BJ (cell line): ENCODE results near the gene ATP8B3. TPM values are rescaled to one million over a fixed set of nuclear protein-coding genes. Genes with fewer than 3 reads are reported as not detected.

Experiments
- CTCF ChIA-PET: fragments of 350-600 bp; formaldehyde crosslinking; extraction: SDS; loops from one replicate; lab custom pipeline; 2021; ENCODE audit warnings: antibody characterized with exemption, inconsistent platforms; lab: Yijun Ruan, JAX
- POLR2A ChIA-PET: fragments of 300-600 bp; sonication (Branson Sonifier 250); formaldehyde crosslinking; extraction: SDS; loops from one replicate; lab custom pipeline; 2021; ENCODE audit warnings: antibody characterized with exemption; lab: Charles Lee
- DNase-seq: peaks from one replicate; pipeline ENCODE4 v3.0.0-alpha.2; 2011; ENCODE audit warnings: low read depth
- H3K27me3 ChIP-seq: 2 replicates; pipeline ENCODE4 v1.6.0; 2011; ENCODE audit warnings: low read length; ENCODE audit not compliant: control insufficient read depth, insufficient read depth
- H3K36me3 ChIP-seq: 2 replicates; pipeline ENCODE4 v1.5.1; 2011; ENCODE audit warnings: low read length; ENCODE audit not compliant: control insufficient read depth, insufficient read depth
- H3K4me3 ChIP-seq: 2 replicates; pipeline ENCODE4 v1.5.1; 2011; ENCODE audit warnings: low read depth, mild to moderate bottlenecking, control low read depth, low read length
- polyA plus RNA-seq: library from polyadenylated mRNA; depleted of rRNA; stranded (reverse); fragments of >200 nt; gene quantifications from 2 replicates; pipeline ENCODE4 v1.2.3, GENCODE V29; 2011
- TF ChIP-seq, protein P1 (sequence below): IDR thresholded peaks from 2 replicates; pipeline ENCODE4 v1.5.1; 2011; ENCODE audit warnings: low read depth, mild to moderate bottlenecking, control low read depth, inconsistent platforms, low read length, moderate library complexity; ENCODE audit not compliant: insufficient read depth

ATP8B3 gene
- polyA plus RNA-seq, 1 experiment, result 4.6 TPM

DNA sequence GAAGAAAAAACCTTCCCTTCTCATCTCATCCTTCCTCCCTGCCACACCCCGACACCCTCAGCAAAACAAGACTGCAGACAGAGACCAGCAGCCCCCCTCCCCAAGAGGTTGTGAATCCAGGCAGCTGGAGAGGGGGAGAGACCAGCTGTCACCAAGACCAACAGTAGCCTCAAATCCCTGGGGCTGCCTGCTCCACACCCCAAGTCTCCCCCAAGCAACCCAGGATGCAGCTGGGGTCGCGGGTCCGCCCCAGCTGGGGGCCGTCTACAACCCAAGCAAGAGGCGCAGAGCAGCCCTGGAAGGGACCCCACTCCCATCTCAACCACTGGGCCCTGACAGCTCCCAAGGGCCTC, 44.2 kb upstream of the ATP8B3 start:
- TF ChIP-seq, protein P1, sequence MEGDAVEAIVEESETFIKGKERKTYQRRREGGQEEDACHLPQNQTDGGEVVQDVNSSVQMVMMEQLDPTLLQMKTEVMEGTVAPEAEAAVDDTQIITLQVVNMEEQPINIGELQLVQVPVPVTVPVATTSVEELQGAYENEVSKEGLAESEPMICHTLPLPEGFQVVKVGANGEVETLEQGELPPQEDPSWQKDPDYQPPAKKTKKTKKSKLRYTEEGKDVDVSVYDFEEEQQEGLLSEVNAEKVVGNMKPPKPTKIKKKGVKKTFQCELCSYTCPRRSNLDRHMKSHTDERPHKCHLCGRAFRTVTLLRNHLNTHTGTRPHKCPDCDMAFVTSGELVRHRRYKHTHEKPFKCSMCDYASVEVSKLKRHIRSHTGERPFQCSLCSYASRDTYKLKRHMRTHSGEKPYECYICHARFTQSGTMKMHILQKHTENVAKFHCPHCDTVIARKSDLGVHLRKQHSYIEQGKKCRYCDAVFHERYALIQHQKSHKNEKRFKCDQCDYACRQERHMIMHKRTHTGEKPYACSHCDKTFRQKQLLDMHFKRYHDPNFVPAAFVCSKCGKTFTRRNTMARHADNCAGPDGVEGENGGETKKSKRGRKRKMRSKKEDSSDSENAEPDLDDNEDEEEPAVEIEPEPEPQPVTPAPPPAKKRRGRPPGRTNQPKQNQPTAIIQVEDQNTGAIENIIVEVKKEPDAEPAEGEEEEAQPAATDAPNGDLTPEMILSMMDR, result no peak
- H3K4me3 ChIP-seq, result peak overlapping the region; percentile 48
- H3K36me3 ChIP-seq, result peaks cover 1% of the 10 kb centered on the region
- H3K27me3 ChIP-seq, result no peaks in the 10 kb centered on the region
- DNase-seq, result no peak
- ChIA-PET POLR2A (no interaction called here), CTCF (interaction anchor here (1.1 to 3.9 kb wide), 4 partner anchors 10 to 41 kb away, joined by 4 to 24 read pairs (median 6); no protein-coding TSS in a partner anchor)

DNA sequence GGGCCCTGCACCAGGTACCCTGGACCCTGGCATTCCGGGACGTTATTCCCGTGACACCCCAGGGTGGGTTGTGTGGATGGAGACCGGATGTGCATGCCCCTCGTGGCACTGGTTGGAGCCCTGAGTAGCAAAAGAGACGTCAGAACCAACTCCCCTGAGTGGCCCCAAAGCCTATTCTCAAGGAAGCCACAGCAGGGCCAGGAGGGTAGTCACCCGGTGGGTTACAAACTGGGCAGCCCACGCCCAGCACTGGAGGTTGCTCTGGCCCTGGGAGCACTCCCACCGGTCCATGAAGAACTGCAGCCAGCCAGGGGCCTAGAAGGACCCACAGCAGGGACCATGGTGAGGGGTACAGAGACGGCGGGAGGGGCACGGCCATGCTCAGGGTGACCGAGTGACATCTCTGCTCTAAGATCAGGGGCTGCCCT, 43.8 kb upstream of the ATP8B3 start:
- Histone ChIP-seq H3K36me3 (peaks cover 1% of the 10 kb centered on the region), H3K27me3 (no peaks in the 10 kb centered on the region), H3K4me3 (peak overlapping the region; percentile 48)
- ChIA-PET CTCF (interaction anchor here (1.5 to 3.9 kb wide), 4 partner anchors 9 to 30 kb away, joined by 3 to 24 read pairs (median 7); no protein-coding TSS in a partner anchor), POLR2A (no interaction called here)
- TF ChIP-seq, protein P1, result no peak
- DNase-seq, result no peak

DNA sequence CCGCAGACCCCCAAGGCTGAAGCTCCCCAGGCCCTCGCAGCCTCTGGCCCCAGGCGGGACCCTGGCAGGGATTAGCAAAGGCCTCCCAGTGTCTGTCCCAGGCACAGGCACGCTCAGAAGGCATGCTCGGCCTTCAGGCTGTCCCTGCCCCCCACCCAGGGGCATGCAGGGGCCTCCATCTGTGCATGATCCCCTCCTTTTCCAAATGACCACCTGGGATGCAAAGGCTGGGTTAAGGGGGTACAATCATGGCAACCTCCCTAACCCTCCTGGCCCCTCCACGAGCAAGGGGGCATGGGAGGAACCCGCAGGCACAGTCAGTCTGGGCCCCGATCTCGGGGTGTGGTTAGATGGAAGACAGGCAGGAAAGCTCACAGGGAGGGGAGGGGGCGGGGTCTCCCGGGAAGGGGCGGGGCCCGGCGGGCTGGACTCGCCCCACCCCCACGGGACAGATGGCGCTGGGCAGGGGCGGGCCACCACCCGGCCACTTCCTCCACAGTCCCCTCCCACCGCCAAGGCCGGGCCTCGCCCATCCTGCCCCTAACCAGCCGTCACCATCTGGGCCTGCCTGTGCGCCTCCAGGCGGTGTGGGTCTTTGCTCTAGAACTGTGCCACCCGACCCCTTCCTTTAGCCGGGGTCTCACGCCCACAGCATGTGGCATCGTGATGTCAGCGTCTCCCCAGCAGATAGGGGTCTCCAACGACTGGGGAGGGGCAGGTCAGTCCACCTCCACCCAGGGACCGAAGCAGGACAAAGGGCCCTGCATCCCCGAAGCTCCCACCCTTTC, 43.2 kb upstream of the ATP8B3 start:
- TF ChIP-seq, protein P1, result 0 out of 2 replicates have a peak, but pooled peaks have one; percentile 8
- peak; percentile 57 for DNase-seq
- CTCF ChIA-PET, result interaction anchor here (1.5 to 3.9 kb wide), 4 partner anchors 9 to 29 kb away, joined by 3 to 24 read pairs (median 7); no protein-coding TSS in a partner anchor
- Histone ChIP-seq H3K36me3 (peaks cover 3% of the 10 kb centered on the region), H3K4me3 (peak overlapping the region; percentile 48), H3K27me3 (no peaks in the 10 kb centered on the region)
- POLR2A ChIA-PET, result no interaction called here

DNA sequence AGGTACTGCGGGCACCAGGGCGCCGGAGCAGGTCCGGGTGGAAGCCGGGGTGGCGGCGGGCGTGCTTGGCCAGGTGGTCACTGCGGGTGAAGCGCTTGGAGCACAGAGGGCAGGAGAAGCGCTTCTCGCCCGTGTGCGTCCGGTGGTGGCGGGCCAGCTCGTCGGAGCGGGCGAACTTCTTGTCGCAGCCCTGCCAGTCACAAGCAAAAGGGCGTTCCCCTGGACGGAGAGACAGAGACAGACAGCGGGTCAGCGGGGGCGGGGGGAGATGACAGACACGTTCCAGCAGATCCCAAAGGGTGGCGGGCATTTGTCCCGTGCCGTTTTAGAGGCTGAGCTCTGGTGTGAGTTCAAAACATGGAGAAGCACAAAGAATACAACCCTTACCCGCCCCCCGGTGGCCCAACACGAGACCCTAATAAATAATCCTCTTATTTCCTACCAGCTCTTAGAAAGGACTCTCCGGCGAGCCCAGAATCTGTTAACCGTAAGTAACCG, 42.5 kb upstream of the ATP8B3 start:
- peaks cover 3% of the 10 kb centered on the region for H3K36me3 ChIP-seq
- H3K4me3 ChIP-seq, result no peak overlapping the region
- no peak for DNase-seq
- POLR2A ChIA-PET, result no interaction called here
- CTCF ChIA-PET, result interaction anchor here (1.5 to 3.9 kb wide), 4 partner anchors 8 to 28 kb away, joined by 3 to 24 read pairs (median 7); no protein-coding TSS in a partner anchor
- H3K27me3 ChIP-seq, result no peaks in the 10 kb centered on the region
- TF ChIP-seq, protein P1, result no peak

DNA sequence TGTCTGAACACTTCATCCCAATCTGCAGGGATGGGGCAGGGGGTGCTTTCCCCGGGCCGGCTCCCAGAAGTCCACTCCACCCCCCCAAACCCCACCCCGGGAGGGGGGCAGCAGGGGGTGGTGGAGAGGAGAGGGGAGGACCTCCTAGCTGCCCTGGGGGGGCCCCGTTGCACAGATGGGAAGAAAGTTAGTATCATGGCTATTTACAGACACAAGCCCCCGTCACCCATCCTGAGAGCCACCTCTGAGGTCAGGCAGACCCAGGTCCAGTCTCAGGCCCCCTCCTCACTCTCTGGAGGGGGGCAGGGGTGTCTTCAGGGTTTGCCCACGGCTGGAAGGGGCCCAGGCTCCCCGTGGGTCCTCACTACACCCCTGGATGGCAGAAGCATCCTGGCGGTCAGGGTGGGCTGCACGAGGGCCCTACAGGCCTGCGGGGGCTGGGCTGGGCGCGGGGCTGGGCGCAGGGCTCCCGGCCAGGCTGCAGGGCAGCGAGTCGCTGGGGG, 42.0 kb upstream of the ATP8B3 start:
- no peak for DNase-seq
- TF ChIP-seq, protein P1, result no peak
- CTCF ChIA-PET, result interaction anchor here (0.5 to 2.0 kb wide), 4 partner anchors 8 to 35 kb away, joined by 3 to 7 read pairs (median 5); no protein-coding TSS in a partner anchor
- Histone ChIP-seq H3K4me3 (no peak overlapping the region), H3K36me3 (peaks cover 3% of the 10 kb centered on the region), H3K27me3 (no peaks in the 10 kb centered on the region)
- POLR2A ChIA-PET, result no interaction called here
